ENCODE measurements around the gene KLK6. TPM values are rescaled to one million over a fixed set of nuclear protein-coding genes. Genes with fewer than 3 reads are reported as not detected.

KLK6 gene
- total RNA-seq, 2 experiments from 2014 or later: not detected

DNA sequence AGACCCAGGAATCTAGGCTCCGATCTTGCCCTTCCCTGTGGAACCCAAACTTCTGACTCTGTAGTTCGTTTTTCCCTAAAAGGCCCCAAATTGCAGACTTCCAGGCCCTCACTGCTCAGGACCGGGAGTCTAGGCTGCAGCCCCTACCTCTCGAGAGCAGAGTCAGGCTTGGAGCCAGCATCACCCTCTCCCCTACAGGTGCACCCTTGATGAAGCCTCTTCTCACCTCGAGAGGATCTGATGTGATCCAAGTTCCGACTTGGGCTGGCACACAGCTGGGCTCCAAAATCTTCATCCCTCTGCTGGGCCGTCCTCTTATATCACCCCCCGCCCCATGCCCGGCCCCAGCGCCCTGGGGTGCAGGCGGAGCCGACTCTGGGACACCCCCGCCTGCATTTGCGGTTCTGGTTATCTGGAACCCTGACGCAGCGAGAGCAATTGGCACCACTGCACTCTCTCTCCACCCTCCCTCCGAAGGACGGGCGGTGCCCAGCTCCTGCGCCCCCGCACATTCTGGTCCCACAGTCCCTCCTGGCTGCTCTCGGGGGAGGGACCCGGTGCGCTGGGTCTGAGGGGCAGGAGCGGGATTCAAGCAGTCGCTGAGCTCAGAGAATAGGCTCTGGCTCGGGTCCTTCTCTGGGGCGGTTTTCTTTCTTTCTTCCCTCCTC is 14.4 kb upstream of the KLK6 start, which contains the start of gene KLK7:
Gene KLK7, minus strand, starts transcription at position 293 of the 668 bp plus-strand sequence. CDS start 1,518 bp downstream, outside the sequence.
- Mint-ChIP-seq H3K36me3 (ENCODE audit: low read depth) (no peaks in the 10 kb centered on the region), H3K9me3 (no peaks in the 10 kb centered on the region), H3K27ac (no peak within 1 kb of the TSS), H3K27me3 (peaks cover 64% of the 10 kb centered on the region), H3K4me3 (no peak within 1 kb of the TSS), H3K4me1 (ENCODE audit: low read depth) (no peaks in the 10 kb centered on the region)
- CTCF ChIA-PET: no interaction called here
- POLR2A ChIA-PET: interaction anchor here (0.6 kb wide), 1 partner anchor 632 kb away, joined by 4 read pairs; no protein-coding TSS in a partner anchor
- no peak for ATAC-seq (ENCODE audit: poor library complexity)
- TF ChIP-seq, protein P1, sequence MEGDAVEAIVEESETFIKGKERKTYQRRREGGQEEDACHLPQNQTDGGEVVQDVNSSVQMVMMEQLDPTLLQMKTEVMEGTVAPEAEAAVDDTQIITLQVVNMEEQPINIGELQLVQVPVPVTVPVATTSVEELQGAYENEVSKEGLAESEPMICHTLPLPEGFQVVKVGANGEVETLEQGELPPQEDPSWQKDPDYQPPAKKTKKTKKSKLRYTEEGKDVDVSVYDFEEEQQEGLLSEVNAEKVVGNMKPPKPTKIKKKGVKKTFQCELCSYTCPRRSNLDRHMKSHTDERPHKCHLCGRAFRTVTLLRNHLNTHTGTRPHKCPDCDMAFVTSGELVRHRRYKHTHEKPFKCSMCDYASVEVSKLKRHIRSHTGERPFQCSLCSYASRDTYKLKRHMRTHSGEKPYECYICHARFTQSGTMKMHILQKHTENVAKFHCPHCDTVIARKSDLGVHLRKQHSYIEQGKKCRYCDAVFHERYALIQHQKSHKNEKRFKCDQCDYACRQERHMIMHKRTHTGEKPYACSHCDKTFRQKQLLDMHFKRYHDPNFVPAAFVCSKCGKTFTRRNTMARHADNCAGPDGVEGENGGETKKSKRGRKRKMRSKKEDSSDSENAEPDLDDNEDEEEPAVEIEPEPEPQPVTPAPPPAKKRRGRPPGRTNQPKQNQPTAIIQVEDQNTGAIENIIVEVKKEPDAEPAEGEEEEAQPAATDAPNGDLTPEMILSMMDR (IDR thresholded peaks at IDR 0.05): no peak
- no peak within 1 kb of the TSS for H3K4me3 ChIP-seq (ENCODE audit: low read length)
- DNase-seq: no peak
- H3K27me3 ChIP-seq (ENCODE audit: control insufficient read depth in 1 of 2, insufficient read depth in 2 of 2, low read length in 2 of 2): peaks cover 3 to 31% of the 10 kb centered on the region in 2 experiments
- intact Hi-C loops (cut with DNase I, micrococcal nuclease): no loop called here
- H3K4me1 ChIP-seq (ENCODE audit: insufficient read depth, low read length): no peaks in the 10 kb centered on the region
- no peak within 1 kb of the TSS for H3K27ac ChIP-seq (ENCODE audit: low read depth in 1 of 2, low read length in 2 of 2)
- H3K36me3 ChIP-seq (ENCODE audit: insufficient read depth, low read length): no peaks in the 10 kb centered on the region
- H3K9me3 ChIP-seq (ENCODE audit: control insufficient read depth in 1 of 2, insufficient read depth in 1 of 2, low read length in 2 of 2): peaks cover 0 to 8% of the 10 kb centered on the region in 2 experiments

DNA sequence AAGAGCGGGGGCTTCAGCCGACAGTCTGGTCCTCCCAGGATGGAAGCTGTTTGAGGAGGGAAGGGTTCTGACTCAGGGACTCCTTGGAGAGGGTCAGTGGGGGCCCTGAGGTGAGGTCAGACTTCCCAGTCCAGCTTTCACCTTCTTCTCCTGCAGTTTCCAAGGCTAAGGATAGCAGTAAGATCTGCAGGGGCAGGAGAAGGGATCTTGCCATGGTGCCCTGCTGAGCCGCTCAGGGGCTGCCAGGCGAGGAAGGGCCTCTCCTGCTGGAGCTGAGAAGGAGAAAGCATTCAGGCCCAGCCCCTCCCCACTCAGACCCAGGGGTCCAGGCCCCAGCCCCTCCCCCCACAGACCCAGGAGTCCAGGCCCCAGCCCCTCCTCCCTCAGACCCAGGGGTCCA is 12.8 kb upstream of the KLK6 start:
- H3K9me3 ChIP-seq (ENCODE audit: control insufficient read depth in 1 of 2, insufficient read depth in 1 of 2, low read length in 2 of 2): peaks cover 0 to 8% of the 10 kb centered on the region in 2 experiments
- no peaks in the 10 kb centered on the region for H3K36me3 ChIP-seq (ENCODE audit: insufficient read depth, low read length)
- no peak overlapping the region for H3K27ac Mint-ChIP-seq
- no peaks in the 10 kb centered on the region for H3K4me1 Mint-ChIP-seq (ENCODE audit: low read depth)
- no peaks in the 10 kb centered on the region for H3K9me3 Mint-ChIP-seq
- ChIA-PET CTCF (no interaction called here), POLR2A (no interaction called here)
- ATAC-seq (ENCODE audit: poor library complexity) (no peak), DNase-seq (no peak)
- no peaks in the 10 kb centered on the region for H3K36me3 Mint-ChIP-seq (ENCODE audit: low read depth)
- no peak overlapping the region for H3K4me3 ChIP-seq (ENCODE audit: low read length)
- H3K27ac ChIP-seq (ENCODE audit: low read depth in 1 of 2, low read length in 2 of 2): no peak overlapping the region
- no peak overlapping the region for H3K4me3 Mint-ChIP-seq
- intact Hi-C loops (cut with DNase I, micrococcal nuclease): no loop called here
- H3K27me3 Mint-ChIP-seq: peaks cover 64% of the 10 kb centered on the region
- no peaks in the 10 kb centered on the region for H3K4me1 ChIP-seq (ENCODE audit: insufficient read depth, low read length)
- H3K27me3 ChIP-seq (ENCODE audit: control insufficient read depth in 1 of 2, insufficient read depth in 2 of 2, low read length in 2 of 2): peaks cover 3 to 38% of the 10 kb centered on the region in 2 experiments
- TF ChIP-seq, protein P1 (IDR thresholded peaks at IDR 0.05): no peak

DNA sequence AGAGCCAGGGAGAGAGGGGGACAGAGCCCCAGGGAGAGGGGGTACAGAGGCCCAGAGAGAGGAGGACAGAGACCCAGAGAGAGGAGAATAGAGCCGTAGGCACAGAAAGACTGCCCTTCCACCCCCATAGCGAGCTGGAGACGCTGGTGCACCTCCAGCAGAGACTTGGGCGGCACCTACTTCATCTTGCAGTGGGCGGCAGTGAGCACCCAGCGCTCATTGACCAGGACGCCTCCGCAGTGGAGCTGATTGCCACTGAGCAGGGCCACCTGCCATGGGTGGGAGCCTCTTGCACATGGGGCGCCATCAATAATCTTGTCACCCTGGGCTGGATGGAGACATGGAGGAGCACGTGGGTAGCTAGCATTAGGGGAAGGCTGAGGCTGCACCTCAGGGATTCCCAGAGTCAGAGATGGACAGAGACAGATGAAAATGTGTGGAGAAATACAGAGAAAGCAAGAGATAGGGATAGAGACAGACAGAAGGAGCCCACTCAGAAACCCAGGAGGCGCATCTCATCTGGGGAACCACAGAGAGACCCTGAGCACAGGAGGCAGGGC is 12.3 kb upstream of the KLK6 start:
- ATAC-seq (ENCODE audit: poor library complexity): no peak
- intact Hi-C loops (cut with DNase I, micrococcal nuclease): no loop called here
- H3K4me1 ChIP-seq (ENCODE audit: insufficient read depth, low read length): no peaks in the 10 kb centered on the region
- H3K36me3 ChIP-seq (ENCODE audit: insufficient read depth, low read length): no peaks in the 10 kb centered on the region
- Mint-ChIP-seq H3K27ac (no peak overlapping the region), H3K9me3 (no peaks in the 10 kb centered on the region), H3K27me3 (peaks cover 66% of the 10 kb centered on the region), H3K4me1 (ENCODE audit: low read depth) (no peaks in the 10 kb centered on the region), H3K36me3 (ENCODE audit: low read depth) (no peaks in the 10 kb centered on the region), H3K4me3 (no peak overlapping the region)
- peaks cover 3 to 35% of the 10 kb centered on the region in 2 experiments for H3K27me3 ChIP-seq (ENCODE audit: control insufficient read depth in 1 of 2, insufficient read depth in 2 of 2, low read length in 2 of 2)
- TF ChIP-seq, protein P1 (IDR thresholded peaks at IDR 0.05): no peak
- H3K9me3 ChIP-seq (ENCODE audit: control insufficient read depth in 1 of 2, insufficient read depth in 1 of 2, low read length in 2 of 2): peaks cover 0 to 8% of the 10 kb centered on the region in 2 experiments
- CTCF ChIA-PET: no interaction called here
- POLR2A ChIA-PET: no interaction called here
- DNase-seq: no peak
- H3K4me3 ChIP-seq (ENCODE audit: low read length): no peak overlapping the region
- no peak overlapping the region for H3K27ac ChIP-seq (ENCODE audit: low read depth in 1 of 2, low read length in 2 of 2)

Data from CD4-positive, alpha-beta T cell (primary cell).